SK-N-SH (cell line): Measurements from ENCODE around the gene ARHGAP21. TPM values are rescaled to one million over a fixed set of nuclear protein-coding genes. Genes with fewer than 3 reads are reported as not detected.

Experiments
- CTCF ChIA-PET: fragments of 300-600, 350-600 bp; formaldehyde crosslinking; extraction: SDS; loops from one replicate; lab custom pipeline; 2021; lab: Yijun Ruan, JAX
- POLR2A ChIA-PET: fragments of 350-600 bp; sonication (Branson Sonifier 250); formaldehyde crosslinking; extraction: SDS; loops from one replicate; lab custom pipeline; 2020; ENCODE audit warnings: antibody characterized with exemption, inconsistent platforms; lab: Yijun Ruan, JAX
- DNase-seq: peaks from one replicate; pipeline ENCODE4 v3.0.0; 2012
- H2AFZ ChIP-seq: fragments of 200-600 bp; sonication (generic); 2 replicates; pipeline ENCODE4 v1.8.1; 2016; ENCODE audit warnings: antibody characterized with exemption, mild to moderate bottlenecking, low read depth
- H3F3A ChIP-seq: fragments of 200-600 bp; sonication (generic); replicated peaks from 2 replicates; pipeline ENCODE3; 2016; ENCODE audit warnings: antibody characterized with exemption, mild to moderate bottlenecking; ENCODE audit not compliant: insufficient read depth
- H3K27ac ChIP-seq, 2 experiments: fragments of 200-500 bp in 1 of 2; fragments of 200-600 bp in 1 of 2; sonication (Bioruptor generic) in 1 of 2; sonication (generic), shearing (Covaris generic) in 1 of 2; 2 replicates each; pipeline versions ENCODE4 v1.5.1 to v1.6.1; 2014 to 2016; ENCODE audit warnings: low read depth in 2 of 2, inconsistent platforms in 1 of 2, low read length in 1 of 2, mild to moderate bottlenecking in 1 of 2, mixed read lengths in 1 of 2
- H3K27me3 ChIP-seq: fragments of 200-600 bp; sonication (generic), shearing (Covaris generic); 2 replicates; pipeline ENCODE4 v1.6.1; 2016; ENCODE audit warnings: mixed run types; ENCODE audit not compliant: insufficient read depth
- H3K36me3 ChIP-seq, 2 experiments: fragments of 200-500 bp in 1 of 2; fragments of 200-600 bp in 1 of 2; sonication (Bioruptor generic) in 1 of 2; sonication (generic) in 1 of 2; replicated peaks in 1 of 2; 2 replicates each; pipeline versions ENCODE3 to v1.5.1; 2014 to 2016; ENCODE audit warnings: low read length in 1 of 2, mild to moderate bottlenecking in 1 of 2; ENCODE audit not compliant: insufficient read depth in 2 of 2, control insufficient read depth in 1 of 2
- H3K4me1 ChIP-seq, 2 experiments: fragments of 200-500 bp in 1 of 2; fragments of 200-600 bp in 1 of 2; sonication (Bioruptor generic) in 1 of 2; sonication (generic), shearing (Covaris generic) in 1 of 2; 2 replicates each; pipeline versions ENCODE4 v1.5.1 to v1.6.1; 2014 to 2016; ENCODE audit warnings: low read depth in 1 of 2, low read length in 1 of 2, mixed run types in 1 of 2; ENCODE audit not compliant: insufficient read depth in 2 of 2, control insufficient read depth in 1 of 2
- H3K4me2 ChIP-seq: fragments of 200-600 bp; sonication (generic), shearing (Covaris generic); 2 replicates; pipeline ENCODE4 v1.6.1; 2017; ENCODE audit warnings: mixed run types
- H3K4me3 ChIP-seq, 2 experiments: fragments of 200-500 bp in 1 of 2; fragments of 200-600 bp in 1 of 2; sonication (Bioruptor generic) in 1 of 2; sonication (generic), shearing (Covaris generic) in 1 of 2; 2 replicates each; pipeline versions ENCODE4 v1.5.1 to v1.8.1; 2014 to 2016; ENCODE audit warnings: low read depth in 2 of 2, inconsistent platforms in 1 of 2, low read length in 1 of 2, mild to moderate bottlenecking in 1 of 2, mixed read lengths in 1 of 2, moderate library complexity in 1 of 2
- H3K79me2 ChIP-seq: fragments of 200-600 bp; sonication (generic); 2 replicates; pipeline ENCODE4 v1.8.1; 2017; ENCODE audit warnings: mild to moderate bottlenecking; ENCODE audit not compliant: insufficient read depth
- H3K9ac ChIP-seq: fragments of 200-600 bp; sonication (generic); 2 replicates; pipeline ENCODE4 v1.6.1; 2017; ENCODE audit warnings: mixed run types
- H3K9me2 ChIP-seq: fragments of 200-600 bp; sonication (generic); 2 replicates; pipeline ENCODE4 v1.6.1; 2017; ENCODE audit warnings: mixed run types
- H3K9me3 ChIP-seq: fragments of 200-600 bp; sonication (generic); 2 replicates; pipeline ENCODE4 v1.6.1; 2017; ENCODE audit warnings: mixed run types, mild to moderate bottlenecking, moderate library complexity
- H4K20me1 ChIP-seq: fragments of 200-600 bp; sonication (generic); 2 replicates; pipeline ENCODE4 v1.6.1; 2017; ENCODE audit warnings: mild to moderate bottlenecking, mixed run types; ENCODE audit not compliant: insufficient read depth
- CHD2 ChIP-seq: fragments of 150-350 bp; IDR thresholded peaks from 2 replicates; pipeline ENCODE4 v1.6.1; 2018; ENCODE audit warnings: low read length; ENCODE audit not compliant: partially characterized antibody
- EP300 ChIP-seq, 2 experiments: IDR thresholded peaks; 2 replicates each; pipeline versions ENCODE4 v1.4.0 to v1.6.1; 2012; ENCODE audit warnings: borderline replicate concordance in 1 of 2, low read depth in 1 of 2, low read length in 1 of 2
- EZH2phosphoT487 ChIP-seq: fragments of 200-600 bp; sonication (generic); IDR thresholded peaks from 2 replicates; pipeline ENCODE4 v1.6.1; 2017; ENCODE audit warnings: low read depth, mixed run types, mild to moderate bottlenecking, antibody characterized with exemption, moderate library complexity, borderline replicate concordance
- FOSL2 ChIP-seq: IDR thresholded peaks from 2 replicates; pipeline ENCODE4 v1.4.0; 2012; ENCODE audit warnings: low read depth, mild to moderate bottlenecking, moderate library complexity, borderline replicate concordance
- JUND ChIP-seq: IDR thresholded peaks from 2 replicates; pipeline ENCODE4 v1.4.0; 2012
- MEF2A ChIP-seq: IDR thresholded peaks from 2 replicates; pipeline ENCODE4 v1.4.0; 2012; ENCODE audit warnings: low read depth, borderline replicate concordance
- RAD21 ChIP-seq: IDR thresholded peaks from 2 replicates; pipeline ENCODE4 v1.6.1; 2012; ENCODE audit warnings: mild to moderate bottlenecking, low read length
- SIN3A ChIP-seq: IDR thresholded peaks from 2 replicates; pipeline ENCODE4 v1.6.1; 2012; ENCODE audit warnings: low read depth, mild to moderate bottlenecking, low read length, moderate library complexity, borderline replicate concordance
- TCF12 ChIP-seq: IDR thresholded peaks from 2 replicates; pipeline ENCODE4 v1.4.0; 2012
- YY1 ChIP-seq: IDR thresholded peaks from 2 replicates; pipeline ENCODE4 v1.4.0; 2012; ENCODE audit warnings: low read depth, mild to moderate bottlenecking
- WGBS: methylation state at CpG from one replicate; pipeline ENCODE4 v1.1.6; 2017; ENCODE audit warnings: low lambda C conversion rate; 5-methylcytosine and 5-hydroxymethylcytosine counted together
- polyA plus RNA-seq, 3 experiments: library from polyadenylated mRNA; depleted of rRNA; stranded (reverse); fragments of >200 nt; gene quantifications; 2 replicates each; pipeline ENCODE4 v1.2.3, GENCODE V29; 2012
- TF ChIP-seq, protein P1 (sequence below): fragments of 150-350 bp; IDR thresholded peaks from 2 replicates; pipeline ENCODE4 v1.6.1; 2016; ENCODE audit warnings: mild to moderate bottlenecking, low read depth, low read length
- TF ChIP-seq, protein P2 (sequence below): IDR thresholded peaks from 2 replicates; pipeline ENCODE4 v1.4.0; 2012; ENCODE audit warnings: low read depth
- TF ChIP-seq, protein P3 (sequence below): IDR thresholded peaks from 2 replicates; pipeline ENCODE4; 2012
- TF ChIP-seq, protein P4 (sequence below): fragments of 200-600 bp; sonication (generic); IDR thresholded peaks from 2 replicates; pipeline ENCODE4 v1.6.1; 2017; ENCODE audit warnings: antibody characterized with exemption, mild to moderate bottlenecking, moderate library complexity
- TF ChIP-seq, protein P5 (sequence below): IDR thresholded peaks from 2 replicates; pipeline ENCODE4 v1.4.0; 2012; ENCODE audit warnings: low read depth, borderline replicate concordance

ARHGAP21 gene
- polyA plus RNA-seq, 1 of the 3 experiments (the other 2 are of a cell fraction), result 27.8 TPM

DNA sequence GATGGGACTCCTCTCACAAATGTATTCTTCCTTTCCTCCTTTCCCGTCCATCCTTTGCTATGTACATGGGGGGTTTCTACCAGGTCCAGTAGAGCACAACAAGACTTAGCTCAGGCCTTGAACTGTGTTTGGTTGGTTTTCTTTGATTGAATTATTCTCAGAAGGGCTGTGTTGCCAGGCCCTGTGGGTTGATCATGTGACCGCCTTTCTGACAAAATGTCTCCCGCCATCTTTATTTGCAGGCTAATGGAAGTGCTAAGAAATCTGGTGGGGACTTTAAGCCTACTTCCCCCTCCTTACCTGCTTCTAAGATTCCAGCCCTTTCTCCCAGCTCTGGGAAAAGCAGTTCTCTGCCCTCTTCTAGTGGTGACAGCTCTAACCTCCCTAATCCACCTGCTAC is 178.1 kb downstream of the ARHGAP21 start:
- Histone ChIP-seq H3K4me1 (no peaks in the 10 kb centered on the region), H3K9ac (no peak overlapping the region)
- WGBS, result 89% methylated on average over 3 of the region's 3 CpGs
- TF ChIP-seq, protein P1, sequence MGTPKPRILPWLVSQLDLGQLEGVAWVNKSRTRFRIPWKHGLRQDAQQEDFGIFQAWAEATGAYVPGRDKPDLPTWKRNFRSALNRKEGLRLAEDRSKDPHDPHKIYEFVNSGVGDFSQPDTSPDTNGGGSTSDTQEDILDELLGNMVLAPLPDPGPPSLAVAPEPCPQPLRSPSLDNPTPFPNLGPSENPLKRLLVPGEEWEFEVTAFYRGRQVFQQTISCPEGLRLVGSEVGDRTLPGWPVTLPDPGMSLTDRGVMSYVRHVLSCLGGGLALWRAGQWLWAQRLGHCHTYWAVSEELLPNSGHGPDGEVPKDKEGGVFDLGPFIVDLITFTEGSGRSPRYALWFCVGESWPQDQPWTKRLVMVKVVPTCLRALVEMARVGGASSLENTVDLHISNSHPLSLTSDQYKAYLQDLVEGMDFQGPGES, result no peak
- TF ChIP-seq SIN3A, result no peak
- TF ChIP-seq, all 33 proteins: peak for 0
- peaks cover 4% of the 10 kb centered on the region for H3F3A ChIP-seq
- no peaks in the 10 kb centered on the region for H3K9me2 ChIP-seq
- peaks cover 0 to 28% of the 10 kb centered on the region in 2 experiments for H3K36me3 ChIP-seq
- no peak overlapping the region for H3K4me2 ChIP-seq
- H3K79me2 ChIP-seq, result no peaks in the 10 kb centered on the region
- H3K27ac ChIP-seq, result no peak overlapping the region
- no peak for DNase-seq
- H2AFZ ChIP-seq, result no peak overlapping the region
- no peak overlapping the region for H3K4me3 ChIP-seq
- no peaks in the 10 kb centered on the region for H3K27me3 ChIP-seq
- POLR2A ChIA-PET, result no interaction called here
- H4K20me1 ChIP-seq, result no peaks in the 10 kb centered on the region
- no peaks in the 10 kb centered on the region for H3K9me3 ChIP-seq
- CTCF ChIA-PET, result interaction anchor here (1.4 to 1.6 kb wide), 2 partner anchors 11 to 27 kb away, joined by 5 to 6 read pairs; no protein-coding TSS in a partner anchor

DNA sequence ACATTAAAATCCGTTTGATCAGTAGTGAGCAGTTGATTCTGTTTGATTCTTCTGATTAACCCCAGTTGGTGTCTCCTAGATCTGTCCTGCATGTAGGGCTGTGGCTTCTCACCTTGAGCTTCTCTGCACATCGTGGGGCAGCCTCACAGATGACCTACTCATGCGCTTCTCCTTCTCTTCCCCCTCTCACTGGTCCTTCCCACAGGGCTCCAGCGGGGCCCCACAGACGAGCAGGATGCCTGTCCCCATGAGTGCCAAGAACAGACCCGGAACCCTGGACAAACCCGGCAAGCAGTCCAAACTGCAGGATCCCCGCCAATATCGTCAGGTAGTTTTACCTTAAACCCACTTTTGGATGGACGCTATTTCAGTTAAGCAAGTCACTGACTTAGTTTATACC is 178.9 kb downstream of the ARHGAP21 start:
- Histone ChIP-seq H3K4me1 (no peaks in the 10 kb centered on the region), H3K36me3 (peaks cover 0 to 29% of the 10 kb centered on the region in 2 experiments), H3K9me2 (no peaks in the 10 kb centered on the region), H3K4me3 (no peak overlapping the region), H3K27me3 (no peaks in the 10 kb centered on the region), H3K79me2 (no peaks in the 10 kb centered on the region), H3K9me3 (no peaks in the 10 kb centered on the region), H3K27ac (no peak overlapping the region), H2AFZ (no peak overlapping the region), H4K20me1 (no peaks in the 10 kb centered on the region), H3K9ac (no peak overlapping the region), H3K4me2 (no peak overlapping the region), H3F3A (peaks cover 4% of the 10 kb centered on the region)
- no peak for DNase-seq
- TF ChIP-seq, protein P2, sequence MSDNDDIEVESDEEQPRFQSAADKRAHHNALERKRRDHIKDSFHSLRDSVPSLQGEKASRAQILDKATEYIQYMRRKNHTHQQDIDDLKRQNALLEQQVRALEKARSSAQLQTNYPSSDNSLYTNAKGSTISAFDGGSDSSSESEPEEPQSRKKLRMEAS, result no peak
- TF ChIP-seq, protein P3, sequence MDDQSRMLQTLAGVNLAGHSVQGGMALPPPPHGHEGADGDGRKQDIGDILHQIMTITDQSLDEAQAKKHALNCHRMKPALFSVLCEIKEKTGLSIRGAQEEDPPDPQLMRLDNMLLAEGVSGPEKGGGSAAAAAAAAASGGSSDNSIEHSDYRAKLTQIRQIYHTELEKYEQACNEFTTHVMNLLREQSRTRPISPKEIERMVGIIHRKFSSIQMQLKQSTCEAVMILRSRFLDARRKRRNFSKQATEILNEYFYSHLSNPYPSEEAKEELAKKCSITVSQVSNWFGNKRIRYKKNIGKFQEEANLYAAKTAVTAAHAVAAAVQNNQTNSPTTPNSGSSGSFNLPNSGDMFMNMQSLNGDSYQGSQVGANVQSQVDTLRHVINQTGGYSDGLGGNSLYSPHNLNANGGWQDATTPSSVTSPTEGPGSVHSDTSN, result no peak
- TF ChIP-seq FOSL2 (no peak), CHD2 (no peak), JUND (no peak), TCF12 (no peak), YY1 (no peak), EP300 (IDR thresholded peaks at IDR 0.05; ENCODE audit: borderline replicate concordance in 1 of 2, low read depth in 1 of 2, low read length in 1 of 2) (no peak), MEF2A (no peak), EZH2phosphoT487 (no peak), RAD21 (no peak)
- TF ChIP-seq, protein P4, sequence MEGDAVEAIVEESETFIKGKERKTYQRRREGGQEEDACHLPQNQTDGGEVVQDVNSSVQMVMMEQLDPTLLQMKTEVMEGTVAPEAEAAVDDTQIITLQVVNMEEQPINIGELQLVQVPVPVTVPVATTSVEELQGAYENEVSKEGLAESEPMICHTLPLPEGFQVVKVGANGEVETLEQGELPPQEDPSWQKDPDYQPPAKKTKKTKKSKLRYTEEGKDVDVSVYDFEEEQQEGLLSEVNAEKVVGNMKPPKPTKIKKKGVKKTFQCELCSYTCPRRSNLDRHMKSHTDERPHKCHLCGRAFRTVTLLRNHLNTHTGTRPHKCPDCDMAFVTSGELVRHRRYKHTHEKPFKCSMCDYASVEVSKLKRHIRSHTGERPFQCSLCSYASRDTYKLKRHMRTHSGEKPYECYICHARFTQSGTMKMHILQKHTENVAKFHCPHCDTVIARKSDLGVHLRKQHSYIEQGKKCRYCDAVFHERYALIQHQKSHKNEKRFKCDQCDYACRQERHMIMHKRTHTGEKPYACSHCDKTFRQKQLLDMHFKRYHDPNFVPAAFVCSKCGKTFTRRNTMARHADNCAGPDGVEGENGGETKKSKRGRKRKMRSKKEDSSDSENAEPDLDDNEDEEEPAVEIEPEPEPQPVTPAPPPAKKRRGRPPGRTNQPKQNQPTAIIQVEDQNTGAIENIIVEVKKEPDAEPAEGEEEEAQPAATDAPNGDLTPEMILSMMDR, result no peak
- TF ChIP-seq, protein P5, sequence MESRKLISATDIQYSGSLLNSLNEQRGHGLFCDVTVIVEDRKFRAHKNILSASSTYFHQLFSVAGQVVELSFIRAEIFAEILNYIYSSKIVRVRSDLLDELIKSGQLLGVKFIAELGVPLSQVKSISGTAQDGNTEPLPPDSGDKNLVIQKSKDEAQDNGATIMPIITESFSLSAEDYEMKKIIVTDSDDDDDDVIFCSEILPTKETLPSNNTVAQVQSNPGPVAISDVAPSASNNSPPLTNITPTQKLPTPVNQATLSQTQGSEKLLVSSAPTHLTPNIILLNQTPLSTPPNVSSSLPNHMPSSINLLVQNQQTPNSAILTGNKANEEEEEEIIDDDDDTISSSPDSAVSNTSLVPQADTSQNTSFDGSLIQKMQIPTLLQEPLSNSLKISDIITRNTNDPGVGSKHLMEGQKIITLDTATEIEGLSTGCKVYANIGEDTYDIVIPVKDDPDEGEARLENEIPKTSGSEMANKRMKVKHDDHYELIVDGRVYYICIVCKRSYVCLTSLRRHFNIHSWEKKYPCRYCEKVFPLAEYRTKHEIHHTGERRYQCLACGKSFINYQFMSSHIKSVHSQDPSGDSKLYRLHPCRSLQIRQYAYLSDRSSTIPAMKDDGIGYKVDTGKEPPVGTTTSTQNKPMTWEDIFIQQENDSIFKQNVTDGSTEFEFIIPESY, result no peak
- TF ChIP-seq, protein P1, result no peak
- ChIA-PET CTCF (interaction anchor here (1.3 to 1.4 kb wide), 2 partner anchors 12 to 26 kb away, joined by 3 to 6 read pairs; no protein-coding TSS in a partner anchor), POLR2A (no interaction called here)
- WGBS, result 87% methylated on average over 10 of the region's 10 CpGs
